ENCODE results near the gene FOXS1.
"Not testable (repeated sequence)": the region's sequence is repeated elsewhere in the genome, so short reads cannot be mapped to it uniquely, and the experiment has no call there.

Gene FOXS1

DNA sequence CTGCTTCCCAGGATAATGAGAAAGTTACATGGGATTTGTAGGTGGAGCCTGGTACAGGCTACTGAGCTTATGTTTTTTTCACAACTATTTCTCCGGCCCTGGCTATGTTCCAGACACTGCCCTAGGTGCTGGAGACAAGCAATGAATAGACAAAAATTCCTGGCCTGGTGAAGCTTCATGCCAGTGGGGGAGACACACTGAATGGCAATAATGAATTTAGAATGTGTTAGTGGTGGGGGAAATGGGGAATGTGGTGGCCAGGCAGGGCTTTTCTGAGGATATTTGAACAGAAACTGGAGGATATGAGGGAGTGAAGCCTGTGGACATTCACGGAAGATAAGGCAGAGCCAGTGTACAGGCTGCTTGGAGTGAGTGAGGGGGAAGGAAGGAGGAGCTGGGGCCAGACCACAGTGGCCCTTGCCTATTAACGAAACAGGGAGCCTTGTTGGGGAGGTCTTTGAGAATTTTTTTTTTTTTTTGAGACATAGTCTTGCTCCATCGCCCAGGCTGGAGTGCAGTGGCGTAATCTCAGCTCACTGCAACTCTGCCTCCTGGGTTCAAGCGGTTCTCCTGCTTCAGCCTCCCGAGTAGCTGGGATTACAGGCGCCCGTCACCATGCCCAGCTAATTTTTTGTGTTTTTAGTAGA is 6.6 kb downstream of the FOXS1 start:
- DNase-seq: no peak

DNA sequence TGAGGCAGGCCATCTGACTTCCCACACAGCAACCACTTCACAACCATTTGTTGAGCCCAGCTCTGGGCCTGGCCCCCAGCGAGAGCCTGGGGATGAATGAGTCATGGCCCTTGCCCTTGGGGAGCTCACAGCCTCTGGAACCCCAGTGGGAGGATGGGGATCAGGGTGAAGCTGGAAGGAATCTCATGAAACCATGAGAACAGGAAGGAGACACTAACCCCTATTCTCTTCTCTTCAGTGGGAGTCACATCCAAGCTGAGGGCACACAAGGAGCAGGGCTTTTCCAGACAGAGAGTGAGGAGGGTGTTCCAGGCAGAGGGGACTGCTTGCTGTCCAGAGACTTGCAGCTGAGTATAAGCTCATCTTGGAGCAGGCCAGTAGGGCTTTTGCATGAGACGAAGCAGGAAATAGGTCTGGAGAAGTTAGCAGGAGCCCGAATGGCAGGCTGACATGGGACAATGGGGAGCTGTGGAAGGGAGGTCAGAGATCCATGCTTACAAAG is 7.5 kb downstream of the FOXS1 start:
- peak; percentile 88 for DNase-seq

DNA sequence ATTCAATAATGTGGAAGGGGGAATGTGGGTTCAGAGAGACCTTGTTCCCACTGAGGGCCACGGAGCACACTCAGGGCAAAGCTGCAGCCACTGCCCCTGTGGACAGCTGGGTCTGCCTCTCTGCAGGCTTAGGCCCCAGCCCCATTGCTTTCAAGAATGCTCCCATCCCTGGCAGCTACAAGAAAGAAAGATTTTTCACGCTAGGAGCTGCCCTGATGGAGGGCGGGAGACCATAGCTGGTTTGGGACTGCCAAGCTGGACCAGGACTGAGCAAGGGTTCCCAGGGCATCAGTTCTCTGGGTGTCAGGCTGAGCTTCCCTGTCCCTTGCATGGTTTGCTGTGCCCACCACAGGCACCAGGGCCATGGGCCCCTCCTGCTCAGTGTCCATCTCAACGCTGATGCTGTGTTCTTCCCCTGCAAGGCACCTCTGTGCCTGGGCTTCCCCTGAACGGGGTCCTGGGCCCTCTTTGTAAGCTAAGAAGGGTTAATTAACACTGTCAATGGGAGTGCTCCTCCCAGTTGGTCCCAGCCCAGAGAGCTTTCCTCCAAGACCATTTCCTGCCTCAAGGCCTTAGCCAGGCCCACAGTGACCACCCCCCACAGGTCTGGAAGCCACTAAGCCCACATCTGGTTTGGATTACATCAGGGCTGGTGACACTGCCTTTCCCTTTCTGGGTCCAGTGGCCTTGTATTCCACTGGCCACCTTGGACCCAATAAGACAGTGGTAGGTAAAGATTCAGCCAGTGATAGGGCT is 8.4 kb downstream of the FOXS1 start:
- DNase-seq: peak; percentile 54

DNA sequence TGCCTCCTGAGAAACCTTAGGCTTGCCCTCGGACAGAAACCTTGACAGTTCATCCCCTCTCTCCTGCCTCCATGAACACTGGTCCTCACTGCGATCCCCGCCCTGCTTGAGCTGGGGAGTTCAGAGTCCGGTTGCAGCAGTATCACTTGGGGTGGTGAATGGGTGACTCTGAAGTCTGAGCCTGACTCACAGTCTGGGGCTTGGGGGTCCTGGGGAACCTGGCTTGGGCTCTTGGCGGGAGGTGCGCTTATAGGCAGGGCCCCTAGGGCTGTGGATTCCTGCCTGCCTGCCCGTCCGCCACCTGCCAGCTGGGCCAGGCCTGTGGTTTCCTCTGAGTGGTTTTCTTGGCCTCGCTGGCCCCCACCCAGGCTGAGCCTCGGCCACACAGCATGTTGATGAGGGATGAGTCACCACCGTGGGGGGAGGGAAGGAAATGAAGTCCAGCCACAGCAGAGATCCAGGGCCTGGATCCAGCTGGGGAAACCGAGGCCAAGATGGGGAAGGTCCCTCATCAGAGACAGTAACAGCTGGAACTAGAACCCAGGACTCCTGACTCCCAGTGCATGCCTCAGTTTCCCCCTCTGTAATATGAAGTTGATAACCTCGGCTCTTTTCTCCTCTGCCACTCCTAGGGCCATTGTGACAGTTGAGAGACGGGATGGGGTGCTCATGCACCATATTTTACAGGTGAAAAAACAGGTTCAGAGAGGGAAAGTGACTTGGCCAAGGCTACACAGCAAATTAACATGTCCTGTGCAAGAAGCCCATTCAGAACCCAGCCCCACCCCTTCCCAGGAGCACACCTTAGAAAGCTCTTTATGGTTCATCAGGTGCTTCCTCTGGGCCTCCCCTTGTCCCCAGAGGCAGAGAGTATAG is 9.2 kb downstream of the FOXS1 start:
- DNase-seq: peak; percentile 96

DNA sequence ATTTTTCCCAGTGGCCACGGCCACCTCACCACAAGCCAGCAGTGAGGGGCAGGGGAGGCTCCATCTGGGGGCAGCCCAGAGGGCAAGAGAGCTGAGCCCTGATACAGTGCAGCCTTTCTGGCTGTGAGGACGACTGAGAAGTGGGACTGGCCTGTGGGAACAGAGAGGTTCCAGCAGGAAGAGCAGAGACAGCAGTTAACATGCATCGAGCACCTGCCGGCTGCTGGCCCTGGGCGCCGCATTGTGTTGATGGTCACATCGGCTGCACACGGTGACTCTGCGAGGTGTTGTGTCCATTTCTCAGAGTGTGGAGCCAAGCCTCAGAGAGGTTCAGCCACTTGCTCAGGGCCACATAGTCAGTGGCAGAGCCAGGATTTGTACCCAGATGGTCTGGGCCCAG is 9.8 kb downstream of the FOXS1 start:
- DNase-seq: no peak

DNA sequence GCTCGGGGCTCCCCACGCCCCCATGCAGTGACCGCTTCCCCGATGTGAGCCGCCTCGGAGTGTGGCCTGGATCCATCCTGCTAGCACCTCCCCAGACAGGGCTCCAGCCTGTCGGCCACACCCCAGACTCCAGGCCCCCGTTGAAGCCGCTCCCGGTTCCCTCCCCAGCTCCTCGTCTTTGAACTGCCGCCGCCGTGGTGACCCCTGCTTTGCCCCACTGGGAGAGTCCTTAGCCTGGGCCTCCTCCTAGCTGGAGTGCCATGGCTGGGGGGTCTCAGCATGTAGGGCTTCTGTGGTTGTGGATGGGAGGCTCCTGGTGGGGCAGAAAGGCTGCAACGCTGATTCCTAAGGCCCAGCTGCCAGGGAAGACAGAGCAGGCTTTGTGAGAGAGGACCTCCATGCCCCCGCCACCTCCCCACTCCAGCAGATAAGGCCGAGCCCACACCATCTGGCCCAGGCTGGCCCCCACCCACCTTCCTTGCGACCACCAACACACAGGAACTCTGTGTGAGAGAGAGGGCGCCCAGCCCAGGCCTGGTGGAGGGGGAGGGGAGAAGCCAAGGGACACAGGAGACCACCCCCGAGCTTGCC is 11.4 kb downstream of the FOXS1 start:
- DNase-seq: no peak

DNA sequence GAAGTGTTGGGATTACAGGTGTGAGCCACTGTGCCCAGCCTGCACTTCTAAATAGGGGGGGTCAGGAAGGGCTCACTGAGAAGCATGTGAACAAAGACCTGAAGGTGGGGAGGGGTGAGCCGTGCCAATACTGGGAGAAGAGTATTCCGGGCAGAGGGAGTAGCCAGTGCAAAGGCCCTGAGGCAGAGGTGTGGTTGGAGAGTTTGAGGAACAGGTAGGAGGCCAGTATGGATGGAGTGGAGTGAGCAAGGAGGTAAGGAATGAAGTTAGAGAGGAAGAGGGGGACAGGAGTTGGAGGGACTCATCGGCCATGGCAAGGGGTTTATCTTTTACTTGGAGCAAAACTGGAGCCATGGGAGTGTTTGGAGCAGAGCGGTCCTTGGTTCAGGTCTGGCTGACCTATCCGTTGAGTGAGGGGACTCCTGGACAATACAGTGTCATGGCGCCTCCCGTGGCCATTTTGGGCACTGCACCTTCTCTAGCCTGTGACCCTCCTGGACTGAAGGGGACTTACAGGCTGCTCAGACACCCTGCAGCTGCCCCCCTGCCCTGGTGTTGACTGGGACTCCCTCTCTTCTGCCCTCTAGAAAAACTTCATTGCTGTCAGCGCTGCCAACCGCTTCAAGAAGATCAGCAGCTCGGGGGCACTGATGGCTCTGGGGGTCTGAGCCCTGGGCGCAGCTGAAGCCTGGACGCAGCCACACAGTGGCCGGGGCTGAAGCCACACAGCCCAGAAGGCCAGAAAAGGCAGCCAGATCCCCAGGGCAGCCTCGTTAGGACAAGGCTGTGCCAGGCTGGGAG is 12.1 kb downstream of the FOXS1 start:
- DNase-seq: peak; percentile 54

DNA sequence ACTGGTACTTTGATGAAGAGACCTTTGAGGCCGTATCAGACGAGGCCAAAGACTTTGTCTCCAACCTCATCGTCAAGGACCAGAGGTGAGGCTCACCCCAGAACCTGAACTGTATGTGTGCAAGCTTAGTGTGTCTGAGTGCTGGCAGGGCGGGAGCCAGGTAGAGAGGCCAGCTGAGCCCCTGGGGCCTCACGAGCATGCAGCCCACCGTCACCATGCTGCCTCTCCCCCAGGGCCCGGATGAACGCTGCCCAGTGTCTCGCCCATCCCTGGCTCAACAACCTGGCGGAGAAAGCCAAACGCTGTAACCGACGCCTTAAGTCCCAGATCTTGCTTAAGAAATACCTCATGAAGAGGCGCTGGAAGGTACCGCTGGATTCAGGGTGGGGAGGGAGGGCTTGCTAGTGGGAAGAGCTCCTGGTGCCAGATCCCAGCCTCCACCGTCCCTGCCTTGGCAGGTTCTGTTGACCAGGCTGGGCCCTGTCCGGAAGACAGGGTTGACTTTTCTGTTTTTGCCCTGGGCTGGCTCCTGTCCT is 13.6 kb downstream of the FOXS1 start:
- no peak for DNase-seq

DNA sequence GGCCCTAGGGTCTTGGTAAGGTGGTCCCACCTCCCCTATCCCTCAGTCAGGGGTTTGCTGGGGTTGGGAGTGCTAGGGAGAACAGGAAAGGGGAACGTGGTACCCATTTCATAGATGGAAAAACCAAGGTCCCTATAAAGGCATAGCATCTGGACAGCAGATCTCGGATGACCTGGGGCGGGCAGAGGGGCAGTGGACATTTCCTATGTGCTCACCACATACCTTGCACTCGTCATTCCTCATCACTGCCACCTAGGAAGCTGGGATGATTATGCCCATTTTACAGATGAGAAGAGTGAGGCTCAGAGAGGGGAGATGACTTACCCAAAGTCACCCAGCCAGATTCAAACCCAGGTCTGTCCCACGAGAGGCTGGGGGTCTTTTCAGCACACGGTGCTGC is 14.2 kb downstream of the FOXS1 start:
- no peak for DNase-seq

DNA sequence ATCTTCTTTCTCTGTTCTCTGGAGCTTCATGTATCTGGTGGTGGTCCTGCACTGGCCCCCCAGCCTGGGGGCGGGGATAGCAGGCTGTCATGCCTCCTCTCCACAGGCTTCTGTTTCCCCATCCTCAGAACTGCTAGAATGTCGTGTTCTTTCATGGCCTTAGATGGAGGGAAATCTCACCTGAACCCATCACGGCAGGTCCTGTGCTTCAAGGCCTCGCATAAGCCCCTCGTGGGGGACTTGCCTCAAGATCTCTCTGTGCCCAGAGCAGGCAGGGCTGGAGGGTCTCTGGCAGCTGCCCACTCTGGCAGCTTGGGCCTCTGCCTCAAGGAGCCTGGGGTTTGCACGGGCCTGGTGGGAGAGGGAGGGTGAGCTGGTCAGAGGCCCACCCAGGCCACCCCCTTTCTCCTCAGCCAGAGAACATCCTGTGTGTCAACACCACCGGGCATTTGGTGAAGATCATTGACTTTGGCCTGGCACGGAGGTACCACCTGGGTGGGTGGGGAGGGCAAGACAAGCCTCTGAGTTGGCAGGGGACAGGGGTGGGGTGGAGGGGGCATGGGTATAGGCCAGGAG is 14.9 kb downstream of the FOXS1 start:
- DNase-seq: no peak

DNA sequence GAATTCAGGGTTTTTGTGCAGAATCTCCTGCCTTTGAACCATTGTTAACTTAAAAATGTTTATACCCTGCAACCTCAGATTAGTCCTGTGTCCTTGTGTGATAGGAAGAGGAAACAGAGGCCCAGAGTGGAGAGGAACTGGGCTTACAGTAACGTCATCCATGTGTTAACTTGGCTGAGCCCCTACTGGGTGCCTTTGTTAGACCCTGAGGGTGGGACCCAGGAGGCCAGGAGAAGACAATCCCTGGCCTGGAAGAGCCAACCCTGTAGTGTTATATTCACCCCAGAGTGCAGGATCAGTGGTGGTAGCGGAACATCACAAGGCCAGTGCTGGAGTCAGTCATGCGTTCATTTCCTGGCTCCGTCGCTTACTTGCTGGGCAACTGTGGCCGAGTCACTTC is 15.7 kb downstream of the FOXS1 start:
- DNase-seq: no peak

DNA sequence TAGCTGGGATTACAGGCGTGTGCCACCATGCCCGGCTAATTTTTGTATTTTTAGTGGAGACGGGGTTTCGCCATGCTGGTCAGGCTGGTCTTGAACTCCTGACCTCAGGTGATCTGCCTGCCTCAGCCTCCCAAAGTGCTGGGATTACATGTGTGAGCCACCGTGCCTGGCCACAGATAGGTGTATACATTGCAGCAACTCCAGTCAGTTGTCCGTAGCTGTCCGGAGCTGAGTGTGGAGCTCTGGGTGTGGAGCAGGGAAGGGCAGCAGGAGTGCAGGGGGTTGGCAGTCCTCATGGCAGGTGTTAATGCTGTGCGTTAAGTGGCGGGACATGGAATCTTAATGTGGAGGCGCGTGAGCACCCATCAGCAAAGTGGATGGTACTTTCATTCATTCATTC is 17.4 kb downstream of the FOXS1 start:
- DNase-seq: not testable (repeated sequence)

DNA sequence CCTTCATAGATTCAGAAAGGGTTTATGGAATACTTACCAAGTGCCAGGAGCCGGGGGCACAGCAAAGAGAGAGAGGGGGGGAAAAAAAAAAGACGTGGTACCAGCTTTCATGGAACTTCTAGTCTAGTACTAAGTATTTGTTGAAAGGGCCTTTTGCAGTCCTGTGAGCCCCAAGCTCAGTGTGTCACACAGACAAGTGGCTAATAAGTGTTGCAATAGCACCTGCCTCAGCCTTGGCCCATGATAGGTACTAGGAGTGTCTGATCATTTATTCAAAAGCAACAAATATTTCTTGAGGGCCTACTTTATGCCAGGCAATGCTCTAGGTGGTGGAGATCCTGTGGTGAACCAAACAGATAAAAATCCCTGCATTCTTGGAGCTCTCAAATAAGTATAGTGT is 18.3 kb downstream of the FOXS1 start:
- no peak for DNase-seq

DNA sequence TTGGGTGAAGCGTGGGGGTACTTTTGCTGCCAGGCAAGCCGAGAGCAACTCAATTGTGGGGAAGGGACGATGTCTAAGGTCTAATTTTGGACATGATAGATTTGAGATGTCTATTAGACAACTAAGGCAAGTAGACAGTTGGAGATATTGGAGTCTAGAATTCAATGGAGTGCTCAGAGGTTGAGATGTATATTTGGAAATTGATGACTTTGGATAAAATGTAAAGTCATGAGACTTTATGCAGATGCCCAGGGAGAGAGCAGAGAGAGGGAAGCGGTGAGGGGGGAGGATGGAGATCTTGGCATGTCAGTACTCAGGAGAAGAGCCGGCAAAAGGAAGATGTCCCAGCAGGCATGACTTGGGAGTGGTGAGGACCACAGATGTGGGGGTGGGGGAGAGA is 19.3 kb downstream of the FOXS1 start:
- DNase-seq: no peak

DNA sequence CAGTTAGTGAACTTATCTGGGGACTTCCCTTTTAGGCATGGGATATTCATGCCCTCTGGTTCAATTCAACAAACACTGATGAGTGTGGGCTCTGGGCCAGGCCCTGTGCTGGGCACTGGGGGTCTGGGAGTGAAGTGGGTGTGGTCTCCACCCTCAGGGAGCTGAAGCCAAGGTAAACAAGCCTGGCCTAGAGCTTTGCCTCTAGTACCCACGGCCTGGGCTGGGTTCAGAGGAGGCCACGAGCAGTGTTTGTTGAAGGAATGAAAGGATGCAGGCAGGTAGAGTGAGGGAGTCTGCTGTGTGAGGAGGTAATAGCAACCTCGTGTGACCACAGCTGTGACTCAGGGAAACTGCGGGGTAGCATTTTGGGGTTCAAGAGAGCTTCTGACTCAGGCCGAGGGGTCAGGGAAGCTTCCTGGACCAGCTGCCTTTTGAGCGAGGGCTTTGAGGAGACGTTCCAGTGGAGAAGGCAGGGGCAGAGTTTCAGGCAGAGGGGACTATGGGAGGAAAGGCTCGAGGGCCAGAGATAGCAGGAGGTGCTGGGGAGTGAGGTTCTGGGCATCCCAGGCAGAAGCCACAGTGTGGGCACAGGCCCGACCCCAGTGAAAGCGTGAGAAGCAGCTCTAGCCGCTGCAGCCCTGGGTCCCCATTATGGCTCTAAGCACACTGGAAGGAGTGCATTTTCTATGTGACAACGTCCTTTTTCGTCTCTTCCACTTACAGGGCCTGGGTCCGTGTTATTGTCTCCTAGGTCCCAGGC is 20.7 kb downstream of the FOXS1 start:
- DNase-seq: no peak

DNA sequence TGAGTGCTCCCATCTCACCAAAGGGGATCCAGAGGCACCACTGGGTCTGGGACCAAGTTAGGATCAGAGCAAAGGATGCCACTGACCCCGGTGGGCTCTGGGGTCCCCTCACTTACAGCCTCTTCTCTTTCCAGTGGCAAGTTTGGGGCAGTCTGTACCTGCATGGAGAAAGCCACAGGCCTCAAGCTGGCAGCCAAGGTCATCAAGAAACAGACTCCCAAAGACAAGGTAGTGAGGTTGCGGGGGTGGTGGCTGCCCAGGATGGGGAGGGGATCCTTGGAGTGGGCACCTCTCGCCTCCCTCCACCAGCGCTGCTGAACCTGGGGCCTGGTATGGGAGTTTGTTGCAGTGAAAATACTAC is 21.3 kb downstream of the FOXS1 start:
- no peak for DNase-seq

DNA sequence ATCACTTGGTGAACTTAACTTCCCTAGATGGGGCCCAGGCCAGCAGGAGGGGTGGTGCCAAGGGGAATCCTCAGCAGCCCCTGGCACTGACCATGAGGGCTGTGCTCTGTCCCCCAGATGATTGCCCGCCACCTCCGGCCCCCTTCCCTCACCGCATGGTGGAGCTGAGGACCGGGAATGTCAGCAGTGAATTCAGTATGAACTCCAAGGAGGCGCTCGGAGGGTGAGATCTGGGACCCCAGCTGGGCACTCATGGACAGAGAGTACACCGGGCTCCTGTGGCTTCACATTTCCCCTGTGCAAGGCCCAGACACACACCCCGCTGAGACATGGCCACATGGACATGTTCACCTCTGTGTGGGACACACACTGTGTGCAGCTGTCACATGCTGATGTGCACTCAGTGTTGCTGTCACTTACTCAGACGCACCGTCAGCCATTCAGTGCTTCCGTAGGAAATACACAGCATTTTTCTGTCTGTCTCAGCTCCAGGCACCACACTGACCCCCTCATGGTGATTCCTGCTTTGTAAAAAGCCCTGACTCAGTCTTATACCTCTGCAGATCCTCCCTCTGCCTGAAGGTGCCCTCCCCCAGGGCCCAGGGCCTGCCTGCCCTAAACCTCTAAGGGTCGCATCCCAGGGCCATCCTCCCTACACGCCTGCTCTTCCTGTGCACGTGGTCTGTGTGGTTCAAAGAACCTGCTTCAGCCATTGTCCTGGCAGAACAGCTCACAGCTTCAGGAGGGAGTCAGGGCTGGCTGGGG is 21.9 kb downstream of the FOXS1 start:
- DNase-seq: no peak

DNA sequence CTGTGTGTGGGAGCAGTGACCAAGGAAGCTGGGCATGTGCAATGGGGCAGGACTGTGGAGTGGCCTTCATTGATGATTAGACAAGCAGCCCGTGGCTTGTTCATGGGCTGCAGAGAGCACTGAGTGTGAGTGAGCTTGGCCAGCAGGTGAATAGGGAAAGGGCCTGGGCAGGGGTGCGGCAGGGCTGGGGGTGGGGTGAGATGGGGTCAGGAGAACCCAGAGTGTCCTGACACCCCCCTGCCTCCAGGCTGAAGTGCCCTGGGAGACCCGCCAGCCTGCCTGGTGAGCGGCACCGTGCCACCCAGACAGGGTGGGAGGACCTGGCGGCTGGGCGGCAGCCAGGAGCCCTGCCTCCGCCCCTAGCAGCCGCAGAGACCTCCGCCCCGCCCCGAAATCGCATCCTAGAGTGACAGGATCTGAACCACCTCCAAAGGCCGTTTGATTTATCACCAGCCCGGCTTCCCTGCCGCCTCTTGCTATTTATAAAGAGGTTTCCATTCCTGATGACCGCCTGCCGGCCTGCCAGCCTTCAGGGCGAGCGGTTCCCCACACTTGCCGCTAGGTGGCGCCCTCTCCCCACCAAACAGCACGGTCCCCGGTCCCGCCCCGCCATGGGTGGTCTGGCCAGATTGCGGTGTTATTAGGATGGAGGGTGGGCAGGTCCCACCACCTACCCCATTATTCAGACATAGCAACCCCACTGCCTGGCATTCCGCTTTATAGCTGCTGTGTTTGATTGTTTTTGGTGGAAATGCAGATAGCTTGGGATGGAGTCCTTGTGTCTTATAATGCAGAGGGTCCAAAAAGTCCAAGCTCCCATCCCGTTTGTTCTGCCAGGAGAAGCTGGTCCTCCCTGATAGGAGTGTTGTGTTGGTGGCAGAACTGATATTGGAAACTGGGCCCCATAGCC is 22.7 kb downstream of the FOXS1 start:
- DNase-seq: peak; percentile 67

DNA sequence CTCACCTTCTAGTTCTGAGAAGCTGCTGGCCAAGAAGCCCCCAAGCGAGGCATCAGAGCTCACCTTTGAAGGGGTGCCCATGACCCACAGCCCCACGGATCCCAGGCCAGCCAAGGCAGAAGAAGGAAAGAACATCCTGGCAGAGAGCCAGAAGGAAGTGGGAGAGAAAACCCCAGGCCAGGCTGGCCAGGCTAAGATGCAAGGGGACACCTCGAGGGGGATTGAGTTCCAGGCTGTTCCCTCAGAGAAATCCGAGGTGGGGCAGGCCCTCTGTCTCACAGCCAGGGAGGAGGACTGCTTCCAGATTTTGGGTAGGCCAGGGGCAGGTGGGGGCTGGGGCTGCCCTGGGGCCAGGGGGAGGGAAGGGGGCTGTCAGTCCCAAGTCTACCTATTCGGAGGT is 24.0 kb downstream of the FOXS1 start:
- DNase-seq: no peak
